Panc1 (cell line): ENCODE results near the gene LCA5L. TPM values are rescaled to one million over a fixed set of nuclear protein-coding genes. Genes with fewer than 3 reads are reported as not detected.

Experiments used
- ATAC-seq: fragments of 200-7000 bp; cut with Tn5 transposase; 2 replicates; pipeline ENCODE4 v1.9.1; 2020; ENCODE audit warnings: mild to moderate bottlenecking, moderate library complexity
- BruUV-seq: library from RNA; stranded (reverse); fragments of 400-500 nt; replicated peaks from 2 replicates; lab custom pipeline; 2021; lab: Mats Ljungman, UMichigan
- CTCF ChIA-PET: fragments of 300-600 bp; sonication (Branson Sonifier 250); formaldehyde crosslinking; loops from one replicate; lab custom pipeline; 2022; ENCODE audit warnings: antibody characterized with exemption; lab: Charles Lee
- POLR2A ChIA-PET: fragments of 300-600 bp; sonication (Branson Sonifier 250); formaldehyde crosslinking; loops from one replicate; lab custom pipeline; 2022; ENCODE audit warnings: antibody characterized with exemption; lab: Charles Lee
- DNase-seq: peaks from one replicate; pipeline ENCODE4 v3.0.0-alpha.2; 2010; ENCODE audit warnings: low read depth, low spot score
- H3K27ac ChIP-seq: 2 replicates; pipeline ENCODE4 v1.5.1; 2011; ENCODE audit warnings: mild to moderate bottlenecking, low read length, inconsistent platforms
- H3K27me3 ChIP-seq: fragments of 200-500 bp; sonication (Bioruptor generic); 2 replicates; pipeline ENCODE4 v1.6.0; 2014; ENCODE audit warnings: low read length, inconsistent platforms; ENCODE audit not compliant: control insufficient read depth, insufficient read depth
- H3K36me3 ChIP-seq: fragments of 200-500 bp; sonication (Bioruptor generic); 2 replicates; pipeline ENCODE4 v1.5.1; 2014; ENCODE audit warnings: inconsistent platforms, mild to moderate bottlenecking, low read length, moderate library complexity; ENCODE audit not compliant: control insufficient read depth, insufficient read depth
- H3K4me1 ChIP-seq: 2 replicates; pipeline ENCODE4 v1.5.1; 2011; ENCODE audit warnings: inconsistent platforms, mild to moderate bottlenecking, low read length, moderate library complexity; ENCODE audit not compliant: control insufficient read depth, insufficient read depth
- H3K4me3 ChIP-seq, 2 experiments: 2 replicates each; pipeline ENCODE4 v1.5.1; 2011 to 2012; ENCODE audit warnings: low read depth in 2 of 2, low read length in 2 of 2, mild to moderate bottlenecking in 2 of 2, inconsistent platforms in 1 of 2, moderate library complexity in 1 of 2
- H3K9me3 ChIP-seq: fragments of 200-500 bp; sonication (Bioruptor generic); 2 replicates; pipeline ENCODE4 v1.5.1; 2014; ENCODE audit warnings: low read depth, mild to moderate bottlenecking, inconsistent platforms, low read length, moderate library complexity; ENCODE audit not compliant: control insufficient read depth, insufficient read depth
- POLR2AphosphoS5 ChIP-seq: IDR thresholded peaks from 2 replicates; pipeline ENCODE4 v1.6.1; 2012; ENCODE audit warnings: mild to moderate bottlenecking, low read depth, low read length, moderate library complexity
- SIN3A ChIP-seq: IDR thresholded peaks from 2 replicates; pipeline ENCODE4 v1.6.1; 2012; ENCODE audit warnings: low read depth, mild to moderate bottlenecking, low read length, moderate library complexity, borderline replicate concordance; ENCODE audit not compliant: insufficient read depth
- TCF7L2 ChIP-seq: IDR thresholded peaks from 2 replicates; pipeline ENCODE4 v1.6.1; 2011; ENCODE audit warnings: mild to moderate bottlenecking, low read depth, low read length, inconsistent platforms
- in situ Hi-C: cut with HindIII; loops from 2 replicates; pipeline ENCODE4 v1.10.0; 2016; ENCODE audit warnings: low sequenced_read_pairs, low pct_unique_long_range_greater_than_20kb
- intact Hi-C: fragments of 100-400 bp; cut with micrococcal nuclease; formaldehyde crosslinking; loops from one replicate; pipeline ENCODE4 v1.10.0; 2022; ENCODE audit not compliant: unreplicated experiment
- total RNA-seq: library from RNA; stranded (reverse); gene quantifications from one replicate; pipeline ENCODE4 v1.2.1, GENCODE V29; 2021; ENCODE audit not compliant: unreplicated experiment
- TF ChIP-seq, protein P1 (sequence below): fragments of 450-650 bp; IDR thresholded peaks from 2 replicates; pipeline ENCODE4 v1.5.1; 2017; ENCODE audit warnings: mild to moderate bottlenecking
- TF ChIP-seq, protein P2 (sequence below), 2 experiments: IDR thresholded peaks; 2 replicates each; pipeline ENCODE4 v1.6.1; 2011 to 2012; ENCODE audit warnings: low read depth in 2 of 2, control low read depth in 1 of 2, low read length in 1 of 2, mild to moderate bottlenecking in 1 of 2, moderate library complexity in 1 of 2; ENCODE audit not compliant: insufficient read depth in 1 of 2

LCA5L gene
- total RNA-seq, 1 experiment from 2014 or later = 0.87 TPM

DNA sequence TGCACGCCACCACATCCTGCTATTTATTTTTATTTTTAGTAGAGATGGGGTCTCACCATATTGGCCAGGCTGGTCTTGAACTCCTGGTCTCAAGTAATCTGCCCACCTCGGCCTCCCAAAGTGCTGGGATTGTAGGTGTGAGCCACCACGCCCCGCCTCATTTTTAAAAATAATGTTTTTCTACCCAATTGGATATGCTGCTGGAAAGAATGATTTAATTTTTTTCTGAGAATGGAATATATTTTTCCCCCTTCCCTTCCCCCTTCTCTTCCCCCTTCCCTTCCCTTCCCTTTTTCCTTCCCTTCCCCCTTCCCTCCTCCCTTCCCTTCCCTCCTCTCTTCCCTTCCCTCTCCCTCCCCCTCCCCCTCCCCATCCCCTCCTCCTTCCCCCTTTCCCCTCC is 79.0 kb downstream of the LCA5L start:
- Histone ChIP-seq H3K27ac (no peak overlapping the region), H3K27me3 (no peaks in the 10 kb centered on the region), H3K36me3 (no peaks in the 10 kb centered on the region), H3K4me3 (no peak overlapping the region), H3K4me1 (no peaks in the 10 kb centered on the region), H3K9me3 (no peaks in the 10 kb centered on the region)
- intact Hi-C loops (no loop called here), in situ Hi-C loops (no loop called here)
- no TSS peak for BruUV-seq
- CTCF ChIA-PET = no interaction called here
- TF ChIP-seq POLR2AphosphoS5 = no peak
- TF ChIP-seq, protein P1, sequence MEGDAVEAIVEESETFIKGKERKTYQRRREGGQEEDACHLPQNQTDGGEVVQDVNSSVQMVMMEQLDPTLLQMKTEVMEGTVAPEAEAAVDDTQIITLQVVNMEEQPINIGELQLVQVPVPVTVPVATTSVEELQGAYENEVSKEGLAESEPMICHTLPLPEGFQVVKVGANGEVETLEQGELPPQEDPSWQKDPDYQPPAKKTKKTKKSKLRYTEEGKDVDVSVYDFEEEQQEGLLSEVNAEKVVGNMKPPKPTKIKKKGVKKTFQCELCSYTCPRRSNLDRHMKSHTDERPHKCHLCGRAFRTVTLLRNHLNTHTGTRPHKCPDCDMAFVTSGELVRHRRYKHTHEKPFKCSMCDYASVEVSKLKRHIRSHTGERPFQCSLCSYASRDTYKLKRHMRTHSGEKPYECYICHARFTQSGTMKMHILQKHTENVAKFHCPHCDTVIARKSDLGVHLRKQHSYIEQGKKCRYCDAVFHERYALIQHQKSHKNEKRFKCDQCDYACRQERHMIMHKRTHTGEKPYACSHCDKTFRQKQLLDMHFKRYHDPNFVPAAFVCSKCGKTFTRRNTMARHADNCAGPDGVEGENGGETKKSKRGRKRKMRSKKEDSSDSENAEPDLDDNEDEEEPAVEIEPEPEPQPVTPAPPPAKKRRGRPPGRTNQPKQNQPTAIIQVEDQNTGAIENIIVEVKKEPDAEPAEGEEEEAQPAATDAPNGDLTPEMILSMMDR = no peak
- TF ChIP-seq, protein P2, sequence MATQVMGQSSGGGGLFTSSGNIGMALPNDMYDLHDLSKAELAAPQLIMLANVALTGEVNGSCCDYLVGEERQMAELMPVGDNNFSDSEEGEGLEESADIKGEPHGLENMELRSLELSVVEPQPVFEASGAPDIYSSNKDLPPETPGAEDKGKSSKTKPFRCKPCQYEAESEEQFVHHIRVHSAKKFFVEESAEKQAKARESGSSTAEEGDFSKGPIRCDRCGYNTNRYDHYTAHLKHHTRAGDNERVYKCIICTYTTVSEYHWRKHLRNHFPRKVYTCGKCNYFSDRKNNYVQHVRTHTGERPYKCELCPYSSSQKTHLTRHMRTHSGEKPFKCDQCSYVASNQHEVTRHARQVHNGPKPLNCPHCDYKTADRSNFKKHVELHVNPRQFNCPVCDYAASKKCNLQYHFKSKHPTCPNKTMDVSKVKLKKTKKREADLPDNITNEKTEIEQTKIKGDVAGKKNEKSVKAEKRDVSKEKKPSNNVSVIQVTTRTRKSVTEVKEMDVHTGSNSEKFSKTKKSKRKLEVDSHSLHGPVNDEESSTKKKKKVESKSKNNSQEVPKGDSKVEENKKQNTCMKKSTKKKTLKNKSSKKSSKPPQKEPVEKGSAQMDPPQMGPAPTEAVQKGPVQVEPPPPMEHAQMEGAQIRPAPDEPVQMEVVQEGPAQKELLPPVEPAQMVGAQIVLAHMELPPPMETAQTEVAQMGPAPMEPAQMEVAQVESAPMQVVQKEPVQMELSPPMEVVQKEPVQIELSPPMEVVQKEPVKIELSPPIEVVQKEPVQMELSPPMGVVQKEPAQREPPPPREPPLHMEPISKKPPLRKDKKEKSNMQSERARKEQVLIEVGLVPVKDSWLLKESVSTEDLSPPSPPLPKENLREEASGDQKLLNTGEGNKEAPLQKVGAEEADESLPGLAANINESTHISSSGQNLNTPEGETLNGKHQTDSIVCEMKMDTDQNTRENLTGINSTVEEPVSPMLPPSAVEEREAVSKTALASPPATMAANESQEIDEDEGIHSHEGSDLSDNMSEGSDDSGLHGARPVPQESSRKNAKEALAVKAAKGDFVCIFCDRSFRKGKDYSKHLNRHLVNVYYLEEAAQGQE (IDR thresholded peaks at IDR 0.05; ENCODE audit: insufficient read depth in 1 of 2, low read depth in 2 of 2, low read length in 1 of 2) = no peak
- TF ChIP-seq SIN3A = no peak
- TF ChIP-seq TCF7L2 = no peak
- DNase-seq (no peak), ATAC-seq (no peak)
- POLR2A ChIA-PET = no interaction called here

DNA sequence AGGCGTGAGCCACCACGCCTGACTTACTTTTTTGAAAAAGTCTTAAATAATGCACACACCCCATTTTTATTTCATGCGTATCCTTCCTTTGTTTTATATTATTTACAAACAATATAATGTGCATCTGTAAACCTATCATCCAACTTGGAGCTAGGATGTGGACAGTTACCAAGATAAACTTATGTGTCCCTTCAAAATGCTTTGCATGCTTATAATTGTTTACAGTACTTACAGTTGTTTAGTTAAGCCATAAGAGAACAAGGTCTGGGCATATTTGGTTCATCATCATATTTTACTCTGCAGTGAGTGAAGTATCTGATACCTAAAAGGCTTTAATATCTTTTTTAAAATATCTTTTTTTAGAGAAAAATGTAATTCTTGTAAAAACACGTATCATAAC is 80.6 kb downstream of the LCA5L start:
- in situ Hi-C loops = no loop called here
- H3K36me3 ChIP-seq = no peaks in the 10 kb centered on the region
- intact Hi-C loops = no loop called here
- BruUV-seq = no TSS peak
- no peaks in the 10 kb centered on the region for H3K4me1 ChIP-seq
- DNase-seq (no peak), ATAC-seq (no peak)
- H3K9me3 ChIP-seq = no peaks in the 10 kb centered on the region
- no peak overlapping the region for H3K27ac ChIP-seq
- H3K27me3 ChIP-seq = no peaks in the 10 kb centered on the region
- POLR2A ChIA-PET = no interaction called here
- no peak overlapping the region for H3K4me3 ChIP-seq
- CTCF ChIA-PET = no interaction called here
- TF ChIP-seq, protein P1 = no peak
- TF ChIP-seq, protein P2 (IDR thresholded peaks at IDR 0.05; ENCODE audit: insufficient read depth in 1 of 2, low read depth in 2 of 2, low read length in 1 of 2) = no peak
- TF ChIP-seq POLR2AphosphoS5 (no peak), SIN3A (no peak), TCF7L2 (no peak)
